Karpas-422 (cell line): Measurements from ENCODE around the gene RGS2. TPM values are rescaled to one million over a fixed set of nuclear protein-coding genes. Genes with fewer than 3 reads are reported as not detected.

ENCODE experiments used
- total RNA-seq: library from RNA; depleted of rRNA; stranded (reverse); fragments of >200 nt; shearing (Covaris generic); gene quantifications from 2 replicates; pipeline ENCODE4 v1.2.3, GENCODE V29; 2014; ENCODE audit warnings: low replicate concordance; rRNA removed

Gene RGS2
- total RNA-seq, 1 experiment from 2014 or later: 39.8 TPM

Other genes with a start within 250 kb of the RGS2 start
- gene RGS1, start 233.3 kb upstream of the RGS2 start, total RNA-seq: 0.22 and 3.5 TPM in 2 replicates
- 176 and 462 TPM in 2 replicates for gene RGS13, start 172.9 kb upstream of the RGS2 start, total RNA-seq